GM19043 (cell line): ENCODE measurements around the gene LOC101059915.
"Not testable (repeated sequence)": the region's sequence is repeated elsewhere in the genome, so short reads cannot be mapped to it uniquely, and the experiment has no call there.

Experiments used
- ATAC-seq: cut with Tn5 transposase; IDR thresholded peaks from one replicate; pipeline ENCODE4 v1.9.1; 2021; ENCODE audit warnings: low read depth; ENCODE audit not compliant: unreplicated experiment

Gene LOC101059915

DNA sequence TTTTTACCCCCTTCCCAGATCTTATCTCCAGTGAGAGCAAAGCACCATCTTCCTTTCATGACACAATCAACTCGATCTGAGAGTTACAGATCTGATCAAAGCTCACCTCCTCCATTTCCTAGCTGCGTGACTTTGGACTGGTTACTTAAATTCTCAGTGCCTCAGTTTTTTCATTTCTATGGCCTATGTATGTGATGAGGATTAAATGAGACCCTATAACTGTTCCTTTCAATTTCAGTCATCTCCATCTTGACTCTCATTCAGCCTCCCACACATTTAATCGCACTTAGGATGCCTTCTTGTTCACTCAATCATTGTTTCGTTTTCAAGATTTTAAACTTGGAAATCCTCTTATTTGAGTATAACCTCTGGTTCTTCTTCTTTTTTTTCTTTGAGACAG lies 28.9 kb upstream of the LOC101059915 start:
- no peak for ATAC-seq

DNA sequence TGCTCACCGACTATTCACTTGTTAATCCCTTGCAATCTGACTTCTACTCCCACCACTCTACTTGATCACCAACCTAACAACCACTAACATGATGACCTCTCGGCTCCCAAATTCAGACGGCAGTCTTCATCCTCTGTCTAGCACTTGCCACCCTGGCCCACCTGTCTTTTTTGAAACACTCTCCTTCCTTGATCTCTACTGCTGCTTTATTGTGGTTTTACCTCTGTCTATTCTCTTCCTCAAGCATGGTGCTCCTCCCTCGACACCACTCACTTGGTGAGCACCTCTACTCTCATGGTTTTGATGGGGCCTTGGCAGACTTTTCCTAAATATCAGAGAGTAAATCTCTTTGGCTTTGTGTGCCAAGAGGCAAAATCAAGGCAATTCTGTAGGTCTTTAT lies 27.3 kb upstream of the LOC101059915 start:
- ATAC-seq, result no peak

DNA sequence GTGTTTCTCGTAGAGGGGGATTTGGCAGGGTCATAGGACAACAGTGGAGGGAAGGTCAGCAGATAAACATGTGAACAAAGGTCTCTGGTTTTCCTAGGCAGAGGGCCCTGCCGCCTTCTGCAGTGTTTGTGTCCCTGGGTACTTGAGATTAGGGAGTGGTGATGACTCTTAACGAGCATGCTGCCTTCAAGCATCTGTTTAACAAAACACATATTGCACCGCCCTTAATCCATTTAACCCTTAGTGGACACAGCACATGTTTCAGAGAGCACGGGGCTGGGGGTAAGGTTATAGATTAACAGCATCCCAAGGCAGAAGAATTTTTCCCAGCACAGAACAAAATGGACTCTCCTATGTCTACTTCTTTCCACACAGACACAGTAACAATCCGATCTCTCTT lies 22.9 kb upstream of the LOC101059915 start:
- not testable (repeated sequence) for ATAC-seq

DNA sequence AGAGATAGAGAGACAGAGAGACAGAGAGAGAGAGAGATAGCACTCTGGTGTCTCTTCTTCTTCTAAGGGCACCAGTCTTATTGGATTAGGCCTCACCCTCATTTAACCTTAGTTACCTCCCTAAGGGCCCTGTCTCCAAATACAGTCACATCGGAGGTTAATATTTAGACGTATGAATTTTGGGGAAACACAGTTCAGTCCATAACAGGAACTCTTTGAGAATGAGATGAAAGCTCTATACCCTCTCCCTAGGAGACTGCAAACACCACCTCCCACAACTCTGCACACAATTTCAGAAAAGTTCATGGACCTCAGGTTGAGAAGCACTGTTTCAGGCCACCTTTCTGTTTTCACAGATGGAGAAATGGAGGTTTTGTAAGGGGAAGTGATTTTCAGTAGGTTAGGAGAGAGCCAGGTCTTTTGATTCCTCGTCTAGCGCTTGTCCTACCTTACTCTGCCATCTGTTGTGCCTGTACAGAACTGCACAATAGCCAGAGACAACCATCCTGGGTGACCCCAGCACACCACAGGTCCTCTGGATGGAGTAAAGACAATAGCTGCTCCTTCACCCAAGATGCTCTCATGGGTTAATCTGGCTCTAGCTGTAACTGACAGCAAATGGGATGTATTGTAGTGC lies 16.9 kb upstream of the LOC101059915 start:
- peak; percentile 97 for ATAC-seq

DNA sequence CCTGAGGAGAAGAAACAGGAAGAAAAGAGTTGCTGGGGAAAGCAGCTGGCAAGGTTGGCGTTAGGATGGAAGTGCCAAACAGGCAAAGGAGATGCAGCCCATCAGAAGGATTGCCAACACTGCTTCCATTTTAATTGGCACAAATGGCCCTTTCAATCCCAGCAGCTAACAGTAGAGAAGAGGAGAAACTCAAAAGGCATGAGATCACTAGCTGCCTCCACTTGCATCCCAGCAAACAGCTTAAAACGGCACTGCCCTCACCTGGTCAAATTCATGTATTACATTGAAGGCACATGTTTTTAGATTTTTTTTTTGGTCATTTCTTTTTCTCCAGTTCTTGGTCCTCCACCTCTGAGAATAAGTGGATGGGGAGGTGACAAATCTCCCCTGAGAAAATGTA lies 14.9 kb upstream of the LOC101059915 start:
- no peak for ATAC-seq

DNA sequence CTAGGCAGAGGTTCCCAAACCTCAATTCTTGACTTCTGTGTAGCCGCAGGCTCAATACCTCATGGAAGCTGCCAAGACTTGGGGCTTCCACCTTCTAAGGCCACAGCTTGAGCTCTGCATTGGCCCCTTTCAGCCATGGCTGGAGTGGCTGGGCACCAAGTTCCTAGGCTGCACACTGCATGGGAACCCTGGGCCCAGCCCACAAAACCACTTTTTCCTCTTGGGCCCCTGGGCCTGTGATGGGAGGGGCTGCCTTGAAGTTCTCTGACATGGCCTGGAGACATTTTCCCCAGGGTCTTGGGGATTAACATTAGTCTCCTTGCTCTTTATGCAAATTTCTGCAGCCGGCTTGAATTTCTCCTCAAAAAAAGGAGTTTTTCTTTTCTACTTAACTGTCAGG lies 14.0 kb upstream of the LOC101059915 start:
- ATAC-seq, result no peak

DNA sequence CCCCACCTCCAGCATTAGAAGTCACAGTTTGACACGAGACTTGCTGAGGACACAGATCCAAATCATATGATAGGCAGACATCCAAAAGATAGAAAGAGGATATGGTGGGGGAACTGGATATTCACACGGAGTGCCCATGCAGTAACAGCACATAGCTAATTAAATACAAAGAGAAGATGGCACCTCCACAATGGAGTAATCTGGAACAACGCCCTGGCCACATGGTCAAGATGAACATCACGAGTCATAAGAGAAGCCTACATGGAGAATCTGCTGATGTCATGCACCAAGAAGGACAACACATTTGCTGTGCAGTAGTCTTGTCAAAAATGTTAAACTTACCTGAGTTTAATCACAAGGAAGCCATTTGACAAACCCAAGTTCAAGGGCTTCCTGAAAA lies 10.1 kb upstream of the LOC101059915 start:
- ATAC-seq, result no peak

DNA sequence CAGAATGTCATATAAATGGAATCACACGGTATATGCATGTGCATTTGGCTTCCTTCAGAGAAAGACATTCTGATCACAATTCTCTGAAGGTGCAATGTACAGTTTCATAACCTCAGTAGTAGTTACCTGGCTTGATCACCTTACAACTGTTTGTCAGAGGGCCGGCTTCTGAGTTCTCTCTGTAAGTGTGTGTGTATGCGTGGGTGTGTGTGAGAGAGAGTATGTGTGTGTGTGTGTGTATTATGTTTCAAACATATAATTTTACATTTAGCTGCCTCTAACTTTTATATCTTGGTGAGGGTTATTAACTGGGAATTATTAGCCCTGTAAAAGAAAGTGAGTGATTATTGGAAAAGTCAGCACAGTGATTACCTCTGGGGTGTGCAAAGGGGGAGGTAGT lies 8.0 kb upstream of the LOC101059915 start:
- no peak for ATAC-seq

DNA sequence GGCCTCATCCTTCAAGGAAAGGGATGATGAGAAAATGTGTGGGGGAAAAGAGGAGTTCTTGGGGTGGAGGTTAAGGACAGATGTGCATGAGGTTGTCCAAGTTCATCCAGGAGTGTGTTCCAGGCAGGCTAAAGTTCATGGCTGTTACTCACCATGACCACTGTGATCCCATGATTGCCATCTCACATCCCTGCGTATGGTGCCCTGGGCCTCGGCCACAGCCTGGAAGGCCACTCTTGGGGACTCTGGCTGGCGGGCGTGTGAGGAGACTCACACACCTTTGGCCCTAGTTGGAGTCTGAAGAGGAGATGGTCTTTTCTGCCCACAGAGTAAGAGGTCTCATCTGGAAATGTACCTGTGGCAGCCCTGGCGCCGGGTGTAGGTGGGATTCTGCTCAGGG lies 7.4 kb upstream of the LOC101059915 start:
- no peak for ATAC-seq

DNA sequence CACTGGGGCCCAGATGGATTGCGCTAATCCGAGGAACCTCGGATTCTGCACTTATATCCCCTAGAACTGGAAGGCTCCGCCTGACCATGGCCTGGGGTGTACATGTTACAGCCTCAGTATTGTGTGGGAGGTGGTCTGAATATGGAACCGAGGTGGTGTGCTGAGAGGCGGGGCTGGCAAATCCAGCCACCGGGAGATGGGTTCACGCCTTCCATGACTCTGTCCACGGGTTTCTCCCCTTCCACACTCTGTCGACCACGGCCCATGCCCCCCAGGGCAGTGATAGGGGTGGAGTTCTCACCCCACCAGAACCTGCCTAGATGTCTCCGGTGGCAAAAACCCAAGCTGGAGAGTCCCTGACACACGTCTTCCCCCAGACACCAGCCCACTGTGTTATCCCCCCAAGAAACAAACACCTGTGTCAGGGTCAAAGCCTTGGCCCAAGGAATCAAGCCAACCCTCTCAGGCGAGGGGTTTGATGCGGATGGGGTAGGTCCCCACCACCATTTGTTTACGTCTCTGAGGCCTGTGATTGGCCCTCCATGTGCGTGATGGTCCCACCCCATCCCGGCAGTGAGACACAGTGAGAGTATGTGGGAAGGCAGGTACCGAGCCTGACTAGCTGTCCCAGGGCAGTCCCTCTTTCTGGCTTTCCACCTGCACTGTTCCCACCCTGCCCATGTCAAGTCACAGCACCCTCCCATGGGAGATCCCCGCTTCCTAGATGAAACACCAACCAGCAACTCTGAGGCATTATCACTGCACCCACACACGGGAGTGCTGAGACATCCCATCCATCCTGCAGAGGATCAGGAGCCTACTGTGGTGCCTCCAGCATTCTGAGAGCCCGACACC lies 6.6 kb upstream of the LOC101059915 start:
- no peak for ATAC-seq

DNA sequence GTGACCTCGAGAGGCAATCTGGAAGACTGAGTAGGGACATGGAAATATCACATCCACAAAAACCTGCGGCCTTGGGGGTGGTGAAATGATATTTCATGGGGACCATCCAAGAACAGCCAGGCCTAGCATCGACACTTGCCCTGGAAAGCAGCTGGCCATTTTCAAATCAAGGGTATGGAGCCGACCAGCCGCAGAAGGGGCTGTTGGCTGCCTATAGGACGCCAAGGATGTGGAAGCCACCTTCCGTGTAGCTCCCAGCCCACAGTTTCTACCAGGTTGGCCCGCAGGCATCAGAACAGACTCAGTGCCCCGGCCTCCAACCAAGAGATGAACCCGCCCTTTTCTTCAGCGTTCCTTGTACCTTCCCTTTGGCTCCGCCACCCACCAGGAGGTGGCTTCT lies 5.4 kb upstream of the LOC101059915 start:
- ATAC-seq, result no peak

DNA sequence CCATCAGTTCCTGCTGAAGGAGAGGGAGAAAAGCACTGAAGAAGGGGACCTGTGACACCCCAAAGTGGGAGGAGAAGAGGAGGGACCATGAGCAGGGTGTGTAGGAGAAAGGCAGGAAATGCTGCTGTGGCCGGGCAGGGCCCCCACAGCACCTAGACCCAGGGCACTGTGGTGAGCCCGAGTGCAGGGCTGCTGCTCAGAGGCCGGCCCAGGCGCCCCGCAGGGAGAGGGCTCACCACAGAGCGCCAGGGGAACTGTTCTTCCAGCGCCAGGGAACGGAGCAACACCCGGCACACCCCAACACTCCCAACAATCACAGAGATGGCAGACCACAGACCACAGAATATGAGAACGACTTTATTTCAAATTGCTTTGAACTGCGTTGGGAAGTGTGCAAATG lies 4.7 kb upstream of the LOC101059915 start:
- ATAC-seq, result not testable (repeated sequence)

DNA sequence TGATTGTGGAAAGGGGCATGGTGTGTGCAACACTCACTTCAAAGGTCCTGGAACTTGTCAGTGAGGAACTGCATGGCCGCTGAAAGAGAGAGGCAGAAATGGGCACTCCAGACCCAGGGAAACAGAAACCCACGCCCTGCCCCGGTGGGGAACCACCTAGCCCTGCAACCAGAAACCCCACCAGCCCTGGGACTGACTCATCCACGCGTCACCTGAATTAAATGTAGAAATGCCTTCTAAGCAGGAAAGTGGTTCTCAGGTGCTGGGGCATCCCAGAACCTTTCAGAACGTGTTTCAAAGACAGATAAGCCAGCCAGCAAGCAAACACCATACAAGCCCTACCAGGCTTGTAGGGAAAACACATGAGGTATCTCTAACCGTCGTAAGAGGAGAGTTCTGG lies 4.1 kb upstream of the LOC101059915 start:
- ATAC-seq, result not testable (repeated sequence)

DNA sequence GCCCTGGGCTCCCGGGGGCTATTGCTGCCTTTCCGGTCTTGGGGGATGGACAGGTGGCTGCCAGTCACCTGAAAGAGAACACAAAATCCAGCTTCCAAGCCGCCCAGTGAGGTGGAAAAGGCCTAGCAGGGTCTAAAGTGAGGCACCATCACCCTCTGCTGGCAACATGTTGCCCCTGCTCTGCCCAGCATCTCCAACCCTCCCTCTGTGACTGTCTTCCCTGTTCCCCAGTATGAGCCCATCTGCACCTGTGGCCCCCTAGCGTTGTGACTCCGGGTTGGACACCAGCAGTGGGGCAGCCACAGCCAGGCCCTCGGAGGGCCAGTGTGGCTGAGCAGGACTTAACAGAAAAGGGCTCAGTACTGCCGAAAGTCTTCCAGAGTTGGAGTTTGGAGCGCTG lies 3.1 kb upstream of the LOC101059915 start:
- not testable (repeated sequence) for ATAC-seq

DNA sequence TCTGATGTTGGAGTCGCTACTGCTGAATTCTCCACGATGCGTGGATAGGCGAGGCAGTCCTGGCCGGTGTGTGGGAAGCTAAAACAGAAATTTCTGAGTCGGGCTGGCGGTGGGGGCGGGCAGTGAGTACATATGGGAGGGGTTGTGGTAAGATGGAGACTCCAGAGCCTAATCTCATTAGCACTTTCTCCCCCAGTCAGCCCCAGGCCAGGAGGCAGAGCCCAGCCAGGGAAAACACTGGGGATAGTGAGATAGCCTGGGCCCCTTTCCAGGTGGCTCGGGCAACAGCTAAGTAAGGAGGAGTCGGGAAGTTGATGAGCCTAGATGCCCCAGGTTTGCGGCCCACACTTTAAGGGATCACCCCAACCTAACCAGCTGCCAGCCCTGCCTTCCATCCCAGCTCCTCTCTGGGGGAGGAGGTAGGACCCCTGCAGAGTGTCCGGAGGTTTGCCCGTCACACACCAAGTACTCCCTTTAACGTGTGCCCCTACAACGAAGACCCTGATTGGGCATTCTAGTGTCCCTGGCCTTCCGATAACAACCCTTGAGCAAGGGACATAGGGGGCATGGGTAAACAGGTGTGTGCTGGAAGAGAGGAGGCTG lies 2.4 kb upstream of the LOC101059915 start:
- no peak for ATAC-seq

DNA sequence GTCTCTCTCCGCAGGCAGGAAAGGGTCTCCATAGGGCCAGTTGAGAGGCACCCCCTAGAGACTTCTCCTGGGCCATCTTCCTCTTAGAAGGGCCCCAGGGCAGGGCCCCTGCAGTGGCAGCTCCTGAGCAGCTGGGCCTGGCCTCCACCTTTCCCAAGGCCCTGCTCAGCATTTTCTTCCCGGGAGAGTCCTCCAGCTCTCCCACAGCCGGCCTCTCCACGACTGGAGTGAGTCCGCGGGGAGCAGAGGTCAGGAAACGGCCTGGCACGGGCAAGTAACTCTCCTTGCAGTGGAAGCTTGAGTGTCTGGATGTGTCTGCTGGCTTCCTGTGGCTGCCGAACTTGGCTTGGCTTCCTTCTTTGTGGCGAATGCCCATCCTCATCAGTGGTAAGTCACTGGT lies 1.6 kb upstream of the LOC101059915 start:
- no peak for ATAC-seq

DNA sequence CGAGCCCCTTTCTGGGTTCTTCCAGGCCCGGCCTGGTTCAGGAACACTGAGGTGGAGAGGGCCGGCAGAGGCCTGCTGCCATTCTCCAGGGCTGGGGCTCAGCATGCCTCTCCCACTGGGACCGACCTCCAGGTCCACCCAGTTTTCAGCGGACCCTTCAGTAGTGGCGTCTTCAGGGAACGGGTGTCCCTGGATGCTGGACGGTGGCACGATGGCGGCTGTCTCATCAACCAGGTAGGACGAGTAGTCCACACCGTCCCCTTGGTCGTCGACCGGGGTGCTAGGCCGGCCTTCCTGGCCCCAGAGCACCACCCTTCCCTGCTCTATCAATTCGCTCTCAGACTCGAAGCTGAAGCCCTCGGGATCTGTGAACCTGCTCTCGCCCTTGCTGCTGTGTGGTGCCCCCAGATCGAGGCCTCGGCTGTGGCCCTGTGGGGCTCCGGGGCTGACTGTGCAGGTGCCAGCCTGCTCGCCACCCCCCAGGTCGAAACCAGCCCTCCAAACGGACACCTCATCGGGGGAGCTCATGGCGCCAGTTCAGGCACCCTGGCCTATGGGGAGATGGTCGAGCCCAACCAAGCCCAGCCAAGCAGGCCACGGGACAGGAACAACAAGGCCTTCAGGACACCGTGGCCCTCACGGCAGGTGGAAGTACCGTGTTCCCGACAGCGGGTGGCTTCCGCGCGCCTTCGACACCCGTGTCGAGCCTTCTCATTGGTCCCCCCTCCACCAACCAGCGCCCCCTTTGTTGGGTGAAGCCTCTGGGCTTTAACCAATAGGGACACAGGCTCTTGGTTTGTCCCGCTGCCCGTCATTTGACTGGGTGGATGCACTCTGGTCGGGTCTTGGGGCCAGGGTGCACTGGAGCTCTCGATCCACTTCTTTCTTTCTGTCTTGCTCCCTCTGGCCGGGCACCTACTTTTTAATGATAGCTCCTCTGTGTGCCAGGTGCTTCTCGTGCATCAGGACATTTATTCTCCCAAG lies 814 bp upstream of the LOC101059915 start:
- ATAC-seq, result no peak

DNA sequence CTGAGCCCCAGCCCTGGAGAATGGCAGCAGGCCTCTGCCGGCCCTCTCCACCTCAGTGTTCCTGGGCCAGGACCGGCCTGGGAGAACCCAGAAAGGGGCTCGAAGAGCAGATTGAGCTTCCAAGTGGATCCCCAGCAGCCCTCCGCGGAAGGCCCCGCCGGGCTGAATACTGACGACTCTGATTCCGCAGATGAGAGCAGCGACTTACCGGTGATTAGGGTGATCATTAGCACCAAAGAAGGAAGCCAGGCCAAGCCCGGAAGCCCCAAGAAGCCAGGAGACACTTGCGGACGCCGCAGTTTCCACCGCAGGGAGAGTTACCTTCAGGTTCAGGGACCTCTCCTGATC lies 876 bp downstream of the LOC101059915 start:
- ATAC-seq, result no peak

DNA sequence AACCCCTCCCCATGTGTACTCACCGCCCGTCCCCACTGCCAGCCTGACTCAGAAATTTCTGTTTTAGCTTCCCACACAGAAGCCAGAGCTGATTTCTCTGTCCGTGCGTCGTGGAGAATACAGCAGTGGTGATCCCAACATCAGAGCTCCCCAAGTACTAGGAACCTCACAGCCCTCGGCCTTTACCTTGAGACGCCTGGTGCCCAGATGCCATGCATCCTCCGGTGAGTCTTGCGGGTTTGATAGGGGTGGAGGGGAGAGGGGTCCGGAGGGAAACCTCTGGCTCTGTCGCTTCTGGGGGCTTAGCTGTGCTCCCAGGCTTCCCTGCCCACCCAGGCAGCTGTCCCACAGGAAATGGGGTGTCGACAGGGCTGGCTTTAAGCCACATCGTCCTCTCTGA lies 2.1 kb downstream of the LOC101059915 start:
- no peak for ATAC-seq

DNA sequence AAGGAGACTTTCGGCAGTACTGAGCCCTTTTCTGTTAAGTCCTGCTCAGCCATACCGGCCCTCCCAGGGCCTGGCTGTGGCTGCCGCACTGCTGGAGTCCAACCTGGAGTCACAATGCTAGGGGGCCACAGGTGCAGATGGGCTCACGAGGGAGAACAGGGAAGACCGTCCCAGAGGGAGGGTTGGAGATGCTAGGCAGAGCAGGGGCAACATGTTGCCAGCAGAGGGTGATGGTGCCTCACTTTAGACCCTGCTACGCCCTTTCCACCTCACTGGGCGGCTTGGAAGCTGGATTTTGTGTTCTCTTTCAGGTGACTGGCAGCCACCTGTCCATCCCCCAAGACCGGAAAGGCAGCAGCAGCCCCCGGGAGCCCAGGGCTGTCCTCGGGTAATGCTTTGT lies 2.6 kb downstream of the LOC101059915 start:
- ATAC-seq, result not testable (repeated sequence)
